ENCODE measurements around the gene GLS.

DNA sequence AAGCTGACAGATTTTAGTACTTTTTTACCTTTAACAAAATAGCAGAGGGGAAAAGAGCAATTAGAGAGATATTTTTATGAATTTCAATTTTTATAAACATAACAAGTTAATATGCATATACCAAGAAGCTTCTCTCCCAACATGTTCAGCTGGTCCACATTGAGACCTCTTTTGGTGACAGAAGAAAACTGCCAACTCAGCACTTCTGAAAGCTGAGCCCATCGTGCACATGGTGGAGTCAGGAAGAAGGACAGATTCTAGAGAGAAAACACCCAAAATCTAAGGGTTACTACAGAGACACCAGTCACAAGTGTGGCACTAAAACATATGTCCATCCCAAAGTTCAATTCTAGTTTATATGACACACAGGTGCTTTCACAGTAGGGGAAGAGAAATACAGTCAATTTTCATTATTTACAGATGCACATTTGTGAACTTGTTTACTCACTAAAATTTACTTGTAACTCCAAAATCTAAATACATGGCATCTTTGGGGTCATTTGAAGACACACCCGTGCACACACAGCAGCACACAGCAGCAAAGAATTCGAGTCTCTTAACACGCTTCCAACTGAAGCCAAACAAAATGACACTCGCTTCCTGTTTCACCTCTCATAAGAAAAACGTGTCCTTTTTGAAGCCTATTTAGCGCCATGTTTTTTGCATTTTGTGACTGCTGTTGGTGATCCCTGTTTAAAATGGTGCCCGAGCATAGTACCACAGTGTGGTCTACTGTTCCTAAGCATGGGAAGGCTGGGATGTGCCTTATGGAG is 101.8 kb downstream of the GLS start:
- TF ChIP-seq, protein P1, sequence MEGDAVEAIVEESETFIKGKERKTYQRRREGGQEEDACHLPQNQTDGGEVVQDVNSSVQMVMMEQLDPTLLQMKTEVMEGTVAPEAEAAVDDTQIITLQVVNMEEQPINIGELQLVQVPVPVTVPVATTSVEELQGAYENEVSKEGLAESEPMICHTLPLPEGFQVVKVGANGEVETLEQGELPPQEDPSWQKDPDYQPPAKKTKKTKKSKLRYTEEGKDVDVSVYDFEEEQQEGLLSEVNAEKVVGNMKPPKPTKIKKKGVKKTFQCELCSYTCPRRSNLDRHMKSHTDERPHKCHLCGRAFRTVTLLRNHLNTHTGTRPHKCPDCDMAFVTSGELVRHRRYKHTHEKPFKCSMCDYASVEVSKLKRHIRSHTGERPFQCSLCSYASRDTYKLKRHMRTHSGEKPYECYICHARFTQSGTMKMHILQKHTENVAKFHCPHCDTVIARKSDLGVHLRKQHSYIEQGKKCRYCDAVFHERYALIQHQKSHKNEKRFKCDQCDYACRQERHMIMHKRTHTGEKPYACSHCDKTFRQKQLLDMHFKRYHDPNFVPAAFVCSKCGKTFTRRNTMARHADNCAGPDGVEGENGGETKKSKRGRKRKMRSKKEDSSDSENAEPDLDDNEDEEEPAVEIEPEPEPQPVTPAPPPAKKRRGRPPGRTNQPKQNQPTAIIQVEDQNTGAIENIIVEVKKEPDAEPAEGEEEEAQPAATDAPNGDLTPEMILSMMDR (IDR thresholded peaks at IDR 0.05; ENCODE audit: insufficient read depth, low read length): no peak
- TF ChIP-seq POLR2AphosphoS5 (IDR thresholded peaks at IDR 0.05; ENCODE audit: low read depth) (no peak), GABPA (IDR thresholded peaks at IDR 0.05; ENCODE audit: low read depth) (no peak), SPI1 (IDR thresholded peaks at IDR 0.05; ENCODE audit: borderline replicate concordance, low read depth) (no peak)
- TF ChIP-seq, protein P2, sequence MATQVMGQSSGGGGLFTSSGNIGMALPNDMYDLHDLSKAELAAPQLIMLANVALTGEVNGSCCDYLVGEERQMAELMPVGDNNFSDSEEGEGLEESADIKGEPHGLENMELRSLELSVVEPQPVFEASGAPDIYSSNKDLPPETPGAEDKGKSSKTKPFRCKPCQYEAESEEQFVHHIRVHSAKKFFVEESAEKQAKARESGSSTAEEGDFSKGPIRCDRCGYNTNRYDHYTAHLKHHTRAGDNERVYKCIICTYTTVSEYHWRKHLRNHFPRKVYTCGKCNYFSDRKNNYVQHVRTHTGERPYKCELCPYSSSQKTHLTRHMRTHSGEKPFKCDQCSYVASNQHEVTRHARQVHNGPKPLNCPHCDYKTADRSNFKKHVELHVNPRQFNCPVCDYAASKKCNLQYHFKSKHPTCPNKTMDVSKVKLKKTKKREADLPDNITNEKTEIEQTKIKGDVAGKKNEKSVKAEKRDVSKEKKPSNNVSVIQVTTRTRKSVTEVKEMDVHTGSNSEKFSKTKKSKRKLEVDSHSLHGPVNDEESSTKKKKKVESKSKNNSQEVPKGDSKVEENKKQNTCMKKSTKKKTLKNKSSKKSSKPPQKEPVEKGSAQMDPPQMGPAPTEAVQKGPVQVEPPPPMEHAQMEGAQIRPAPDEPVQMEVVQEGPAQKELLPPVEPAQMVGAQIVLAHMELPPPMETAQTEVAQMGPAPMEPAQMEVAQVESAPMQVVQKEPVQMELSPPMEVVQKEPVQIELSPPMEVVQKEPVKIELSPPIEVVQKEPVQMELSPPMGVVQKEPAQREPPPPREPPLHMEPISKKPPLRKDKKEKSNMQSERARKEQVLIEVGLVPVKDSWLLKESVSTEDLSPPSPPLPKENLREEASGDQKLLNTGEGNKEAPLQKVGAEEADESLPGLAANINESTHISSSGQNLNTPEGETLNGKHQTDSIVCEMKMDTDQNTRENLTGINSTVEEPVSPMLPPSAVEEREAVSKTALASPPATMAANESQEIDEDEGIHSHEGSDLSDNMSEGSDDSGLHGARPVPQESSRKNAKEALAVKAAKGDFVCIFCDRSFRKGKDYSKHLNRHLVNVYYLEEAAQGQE (IDR thresholded peaks at IDR 0.05; ENCODE audit: insufficient replicate concordance, low read depth): no peak
